ENCODE results near the gene LYST. TPM values are rescaled to one million over a fixed set of nuclear protein-coding genes. Genes with fewer than 3 reads are reported as not detected.

Gene LYST
- total RNA-seq, 1 experiment from 2014 or later = 1.7 TPM

- Histone ChIP-seq H3K36me3 (ENCODE audit: insufficient read depth, low read length, poor library complexity, severe bottlenecking) (no peaks in the 10 kb centered on the region), H3K4me1 (ENCODE audit: insufficient read depth, low read length, poor library complexity, severe bottlenecking) (no peaks in the 10 kb centered on the region), H3K4me3 (ENCODE audit: low read depth, low read length, poor library complexity, severe bottlenecking) (no peak overlapping the region), H3K27ac (ENCODE audit: low read depth, low read length, poor library complexity, severe bottlenecking) (no peak overlapping the region), H3K27me3 (replicated peaks; ENCODE audit: insufficient read depth, low read depth, low read length, poor library complexity) (no peaks in the 10 kb centered on the region), H3K9me3 (ENCODE audit: low read depth, low read length, poor library complexity, severe bottlenecking) (no peaks in the 10 kb centered on the region)
- ChIA-PET CTCF (no interaction called here), POLR2A (ENCODE audit: low non-redundant PET) (no interaction called here)
- TF ChIP-seq CTCF (conservative IDR thresholded peaks at IDR 0.05; ENCODE audit: low read depth, low read length) = no peak
- TF ChIP-seq EZH2 (IDR thresholded peaks at IDR 0.05; ENCODE audit: borderline replicate concordance, low read depth, low read length, poor library complexity, severe bottlenecking) = no peak
- DNase-seq (ENCODE audit: low spot score) = no peak
- intact Hi-C loops (cut with micrococcal nuclease; ENCODE audit: unreplicated experiment) = no loop called here
- BruUV-seq (replicated peaks) = no TSS peak
Measured at GRCh38 chr1:235663628-235664027, 203.1 kb downstream of the LYST start.

GRCh38 chr1:235661568-235661967 lies 205.1 kb downstream of the LYST start:
- BruUV-seq (replicated peaks) = no TSS peak
- ChIA-PET CTCF (no interaction called here), POLR2A (ENCODE audit: low non-redundant PET) (no interaction called here)
- no peaks in the 10 kb centered on the region for H3K36me3 ChIP-seq (ENCODE audit: insufficient read depth, low read length, poor library complexity, severe bottlenecking)
- intact Hi-C loops (cut with micrococcal nuclease; ENCODE audit: unreplicated experiment) = no loop called here
- no peak overlapping the region for H3K27ac ChIP-seq (ENCODE audit: low read depth, low read length, poor library complexity, severe bottlenecking)
- no peak for DNase-seq (ENCODE audit: low spot score)
- no peaks in the 10 kb centered on the region for H3K4me1 ChIP-seq (ENCODE audit: insufficient read depth, low read length, poor library complexity, severe bottlenecking)
- no peaks in the 10 kb centered on the region for H3K27me3 ChIP-seq (replicated peaks; ENCODE audit: insufficient read depth, low read depth, low read length, poor library complexity)
- no peaks in the 10 kb centered on the region for H3K9me3 ChIP-seq (ENCODE audit: low read depth, low read length, poor library complexity, severe bottlenecking)
- TF ChIP-seq CTCF (conservative IDR thresholded peaks at IDR 0.05; ENCODE audit: low read depth, low read length) = no peak
- TF ChIP-seq EZH2 (IDR thresholded peaks at IDR 0.05; ENCODE audit: borderline replicate concordance, low read depth, low read length, poor library complexity, severe bottlenecking) = no peak
- no peak overlapping the region for H3K4me3 ChIP-seq (ENCODE audit: low read depth, low read length, poor library complexity, severe bottlenecking)

- ChIA-PET POLR2A (ENCODE audit: low non-redundant PET) (no interaction called here), CTCF (no interaction called here)
- no peaks in the 10 kb centered on the region for H3K9me3 ChIP-seq (ENCODE audit: low read depth, low read length, poor library complexity, severe bottlenecking)
- BruUV-seq (replicated peaks) = no TSS peak
- no peak overlapping the region for H3K27ac ChIP-seq (ENCODE audit: low read depth, low read length, poor library complexity, severe bottlenecking)
- H3K27me3 ChIP-seq (replicated peaks; ENCODE audit: insufficient read depth, low read depth, low read length, poor library complexity) = no peaks in the 10 kb centered on the region
- TF ChIP-seq CTCF (conservative IDR thresholded peaks at IDR 0.05; ENCODE audit: low read depth, low read length) (no peak), EZH2 (IDR thresholded peaks at IDR 0.05; ENCODE audit: borderline replicate concordance, low read depth, low read length, poor library complexity, severe bottlenecking) (no peak)
- DNase-seq (ENCODE audit: low spot score) = no peak
- no peaks in the 10 kb centered on the region for H3K4me1 ChIP-seq (ENCODE audit: insufficient read depth, low read length, poor library complexity, severe bottlenecking)
- intact Hi-C loops (cut with micrococcal nuclease; ENCODE audit: unreplicated experiment) = no loop called here
- no peak overlapping the region for H3K4me3 ChIP-seq (ENCODE audit: low read depth, low read length, poor library complexity, severe bottlenecking)
- no peaks in the 10 kb centered on the region for H3K36me3 ChIP-seq (ENCODE audit: insufficient read depth, low read length, poor library complexity, severe bottlenecking)
Measured at GRCh38 chr1:235659186-235659771, 207.4 kb downstream of the LYST start.
